Fibroblast of lung (primary cell): ENCODE measurements around the gene UGT1A5. TPM values are rescaled to one million over a fixed set of nuclear protein-coding genes. Genes with fewer than 3 reads are reported as not detected.

Experiments used
- DNase-seq, 2 donors: peaks; one replicate each; pipeline versions ENCODE4 v3.0.0 to v3.0.0-alpha.2; 2010; ENCODE audit warnings: low read depth in 2 of 2
- H2AFZ ChIP-seq: 2 replicates; pipeline ENCODE4 v1.5.1; 2012; ENCODE audit warnings: low read length, control low read depth, inconsistent platforms
- H3K27ac ChIP-seq: 2 replicates; pipeline ENCODE4 v1.5.1; 2011; ENCODE audit warnings: low read length, control low read depth; ENCODE audit not compliant: insufficient read depth
- H3K27me3 ChIP-seq: 2 replicates; pipeline ENCODE4 v1.5.1; 2011; ENCODE audit warnings: mild to moderate bottlenecking, low read length; ENCODE audit not compliant: control insufficient read depth, insufficient read depth
- H3K36me3 ChIP-seq: 2 replicates; pipeline ENCODE4 v1.5.1; 2011; ENCODE audit warnings: low read length; ENCODE audit not compliant: control insufficient read depth, insufficient read depth
- H3K4me1 ChIP-seq: 2 replicates; pipeline ENCODE4 v1.5.1; 2011; ENCODE audit warnings: low read length; ENCODE audit not compliant: control insufficient read depth, insufficient read depth; ENCODE audit errors: extremely low read depth
- H3K4me2 ChIP-seq: 2 replicates; pipeline ENCODE4 v1.5.1; 2011; ENCODE audit warnings: low read length, control low read depth; ENCODE audit not compliant: insufficient read depth; ENCODE audit errors: extremely low read depth
- H3K4me3 ChIP-seq, 4 experiments: fragments of 200-600 bp in 1 of 4; sonication (generic) in 1 of 4; replicated peaks in 1 of 4; 2 replicates each; pipeline ENCODE4 v1.5.1; 2011 to 2016; ENCODE audit warnings: low read length in 4 of 4, low read depth in 3 of 4, mild to moderate bottlenecking in 3 of 4, control low read depth in 2 of 4, inconsistent platforms in 1 of 4, mixed read lengths in 1 of 4; ENCODE audit not compliant: insufficient read depth in 1 of 4; ENCODE audit errors: control extremely low read depth in 1 of 4
- H3K79me2 ChIP-seq: 2 replicates; pipeline ENCODE4 v1.5.1; 2012; ENCODE audit warnings: mild to moderate bottlenecking, low read length, inconsistent platforms; ENCODE audit not compliant: control insufficient read depth, insufficient read depth
- H3K9ac ChIP-seq: 2 replicates; pipeline ENCODE4 v1.5.1; 2011; ENCODE audit warnings: mild to moderate bottlenecking, low read length, control low read depth; ENCODE audit not compliant: insufficient read depth
- H3K9me3 ChIP-seq: 2 replicates; pipeline ENCODE4 v1.5.1; 2012; ENCODE audit warnings: low read depth, low read length; ENCODE audit not compliant: control insufficient read depth, insufficient read depth
- H4K20me1 ChIP-seq: 2 replicates; pipeline ENCODE4 v1.5.1; 2011; ENCODE audit warnings: low read length; ENCODE audit not compliant: control insufficient read depth, insufficient read depth; ENCODE audit errors: extremely low read depth
- CTCF ChIP-seq, 2 donors: IDR thresholded peaks in 1 of 2; conservative IDR thresholded peaks in 1 of 2; 1 replicate in 1 of 2; 2 replicates in 1 of 2; pipeline ENCODE4 v1.5.1; 2011 to 2012; ENCODE audit warnings: low read length in 2 of 2, control low read depth in 1 of 2, inconsistent platforms in 1 of 2, low read depth in 1 of 2, mild to moderate bottlenecking in 1 of 2
- EZH2 ChIP-seq: IDR thresholded peaks from 2 replicates; pipeline ENCODE4 v1.5.1; 2012; ENCODE audit warnings: low read length, control low read depth, mild to moderate bottlenecking; ENCODE audit errors: missing control alignments
- polyA plus RNA-seq, 2 donors: library from polyadenylated mRNA; depleted of rRNA in 1 of 2; stranded (reverse) in 1 of 2; unstranded in 1 of 2; fragments of >200 nt; gene quantifications; 2 replicates each; pipeline ENCODE4 v1.2.1, GENCODE V29; 2011 to 2012; ENCODE audit warnings: missing spikeins in 1 of 2
- total RNA-seq: library from RNA; depleted of rRNA; stranded (reverse); fragments of >200 nt; gene quantifications from 2 replicates; pipeline ENCODE4 v1.2.1, GENCODE V29; 2014

UGT1A5 gene
- total and polyA plus RNA-seq, 2 donors (not counting 1 experiment from before 2014, with no cell fraction given), result not detected

GRCh38 chr2:233713262-233713615 is 532 bp downstream of the UGT1A5 start:
- no peaks in the 10 kb centered on the region for H3K36me3 ChIP-seq
- H3K4me3 ChIP-seq, result no peak overlapping the region
- peaks cover 4% of the 10 kb centered on the region for H3K27me3 ChIP-seq
- H3K27ac ChIP-seq, result no peak overlapping the region
- no peaks in the 10 kb centered on the region for H3K9me3 ChIP-seq
- H2AFZ ChIP-seq, result no peak overlapping the region
- no peak for DNase-seq
- H3K4me2 ChIP-seq, result no peak overlapping the region
- H3K9ac ChIP-seq, result no peak overlapping the region
- no peaks in the 10 kb centered on the region for H4K20me1 ChIP-seq
- no peaks in the 10 kb centered on the region for H3K79me2 ChIP-seq
- no peaks in the 10 kb centered on the region for H3K4me1 ChIP-seq
- TF ChIP-seq CTCF (conservative IDR thresholded peaks at IDR 0.05 in 1 of 2, IDR thresholded peaks at IDR 0.05 in 1 of 2; ENCODE audit: low read depth in 1 of 2, low read length in 2 of 2), result no peak
- TF ChIP-seq EZH2, result no peak

GRCh38 chr2:233714121-233714520 is 1.4 kb downstream of the UGT1A5 start:
- Histone ChIP-seq H3K79me2 (no peaks in the 10 kb centered on the region), H3K36me3 (no peaks in the 10 kb centered on the region), H3K9ac (no peak overlapping the region), H3K27ac (no peak overlapping the region), H3K27me3 (peaks cover 4% of the 10 kb centered on the region), H3K9me3 (no peaks in the 10 kb centered on the region), H2AFZ (no peak overlapping the region), H4K20me1 (no peaks in the 10 kb centered on the region), H3K4me3 (no peak overlapping the region), H3K4me2 (no peak overlapping the region), H3K4me1 (no peaks in the 10 kb centered on the region)
- TF ChIP-seq CTCF (conservative IDR thresholded peaks at IDR 0.05 in 1 of 2, IDR thresholded peaks at IDR 0.05 in 1 of 2; ENCODE audit: low read depth in 1 of 2, low read length in 2 of 2), result no peak
- TF ChIP-seq EZH2, result no peak
- peak in 1 of 2 donors; percentile 24 for DNase-seq

- no peak for DNase-seq
These were observed 5.8 kb downstream of the UGT1A5 start, which contains the start of gene UGT1A4 for GRCh38 chr2:233718552-233718951. TSS of gene UGT1A4 (plus strand) at chr2:233718736. CDS start at chr2:233718821, 85 bp downstream.

More at GRCh38 chr2:233718552-233718951, 5.8 kb downstream of the UGT1A5 start, which contains the start of gene UGT1A4:
- Histone ChIP-seq H3K27ac (no peak within 1 kb of the TSS), H3K4me1 (no peaks in the 10 kb centered on the region), H3K9me3 (no peaks in the 10 kb centered on the region), H3K9ac (no peak within 1 kb of the TSS), H3K4me2 (no peak within 1 kb of the TSS), H3K36me3 (no peaks in the 10 kb centered on the region), H3K27me3 (peaks cover 4% of the 10 kb centered on the region), H4K20me1 (no peaks in the 10 kb centered on the region), H2AFZ (no peak within 1 kb of the TSS), H3K4me3 (no peak within 1 kb of the TSS), H3K79me2 (no peaks in the 10 kb centered on the region)
- TF ChIP-seq EZH2 (no peak), CTCF (conservative IDR thresholded peaks at IDR 0.05 in 1 of 2, IDR thresholded peaks at IDR 0.05 in 1 of 2; ENCODE audit: low read depth in 1 of 2, low read length in 2 of 2) (no peak)
